G401.6 (cell line): ENCODE measurements around the gene MRPL2.
"Not testable (repeated sequence)": the region's sequence is repeated elsewhere in the genome, so short reads cannot be mapped to it uniquely, and the experiment has no call there.

Experiments used
- FAIRE-seq: peaks from 2 replicates; lab custom pipeline; 2012; peaks lifted over from hg19 to GRCh38; lab: Jason Lieb, UNC

The MRPL2 gene

GRCh38 chr6:43052842-43053544, 6.2 kb downstream of the MRPL2 start:
- FAIRE-seq: no peak

GRCh38 chr6:43052225-43052841, 6.9 kb downstream of the MRPL2 start:
- FAIRE-seq: no peak

GRCh38 chr6:43050981-43051380, 8.3 kb downstream of the MRPL2 start:
- FAIRE-seq: no peak

GRCh38 chr6:43047998-43048397, 11.2 kb downstream of the MRPL2 start:
- FAIRE-seq: no peak

- FAIRE-seq: no peak
These were observed 13.8 kb downstream of the MRPL2 start for GRCh38 chr6:43045371-43045930.

GRCh38 chr6:43043310-43043709, 15.9 kb downstream of the MRPL2 start:
- FAIRE-seq: no peak

- not testable (repeated sequence) for FAIRE-seq
These were observed 17.8 kb downstream of the MRPL2 start for GRCh38 chr6:43041475-43041874.

- no peak for FAIRE-seq
These were observed 18.5 kb downstream of the MRPL2 start for GRCh38 chr6:43040542-43041257.

GRCh38 chr6:43038727-43039126, 20.5 kb downstream of the MRPL2 start:
- no peak for FAIRE-seq

- no peak for FAIRE-seq
These were observed 21.5 kb downstream of the MRPL2 start for GRCh38 chr6:43037706-43038105.

GRCh38 chr6:43037197-43037596, 22.0 kb downstream of the MRPL2 start:
- FAIRE-seq: no peak

GRCh38 chr6:43036712-43037111, 22.5 kb downstream of the MRPL2 start:
- no peak for FAIRE-seq

GRCh38 chr6:43035495-43036194, 23.6 kb downstream of the MRPL2 start:
- FAIRE-seq: no peak

GRCh38 chr6:43034190-43034525, 25.1 kb downstream of the MRPL2 start:
- no peak for FAIRE-seq

- no peak for FAIRE-seq
These were observed 25.6 kb downstream of the MRPL2 start for GRCh38 chr6:43033496-43034189.

- no peak for FAIRE-seq
These were observed 26.9 kb downstream of the MRPL2 start for GRCh38 chr6:43032326-43032725.

GRCh38 chr6:43029120-43029519, 30.1 kb downstream of the MRPL2 start:
- no peak for FAIRE-seq

- no peak for FAIRE-seq
These were observed 32.9 kb downstream of the MRPL2 start for GRCh38 chr6:43026365-43026764.

- FAIRE-seq: no peak
These were observed 34.8 kb downstream of the MRPL2 start for GRCh38 chr6:43024436-43024835.

GRCh38 chr6:43021270-43022047, 37.8 kb downstream of the MRPL2 start, which contains the start of gene RRP36:
TSS of gene RRP36 (plus strand) at chr6:43021623. CDS start at chr6:43021655, 32 bp downstream.
- no peak for FAIRE-seq

GRCh38 chr6:43020847-43021246, 38.4 kb downstream of the MRPL2 start:
- no peak for FAIRE-seq
